Measurements from ENCODE around the gene GRIP2.

Gene GRIP2

GRCh38 chr3:14507757-14508504, 32.2 kb downstream of the GRIP2 start:
- ChIA-PET CTCF (interaction anchor here (0.8 to 5.8 kb wide), 17 partner anchors 9 to 419 kb away, joined by 3 to 59 read pairs (median 5); no protein-coding TSS in a partner anchor), POLR2A (no interaction called here)
- TF ChIP-seq CTCF (IDR thresholded peaks at IDR 0.05; ENCODE audit: control extremely low read depth, extremely low read depth, low read depth, missing control alignments), result no peak
- no peak for DNase-seq (ENCODE audit: extremely low spot score)

- no peak for TF ChIP-seq CTCF (IDR thresholded peaks at IDR 0.05; ENCODE audit: control extremely low read depth, extremely low read depth, low read depth, missing control alignments)
- ChIA-PET CTCF (interaction anchor here (1.3 to 4.0 kb wide), 6 partner anchors 8 to 406 kb away, joined by 3 to 26 read pairs (median 6); no protein-coding TSS in a partner anchor), POLR2A (no interaction called here)
- DNase-seq (ENCODE audit: extremely low spot score), result no peak
Measured at GRCh38 chr3:14507305-14507741, 32.8 kb downstream of the GRIP2 start.

DNA sequence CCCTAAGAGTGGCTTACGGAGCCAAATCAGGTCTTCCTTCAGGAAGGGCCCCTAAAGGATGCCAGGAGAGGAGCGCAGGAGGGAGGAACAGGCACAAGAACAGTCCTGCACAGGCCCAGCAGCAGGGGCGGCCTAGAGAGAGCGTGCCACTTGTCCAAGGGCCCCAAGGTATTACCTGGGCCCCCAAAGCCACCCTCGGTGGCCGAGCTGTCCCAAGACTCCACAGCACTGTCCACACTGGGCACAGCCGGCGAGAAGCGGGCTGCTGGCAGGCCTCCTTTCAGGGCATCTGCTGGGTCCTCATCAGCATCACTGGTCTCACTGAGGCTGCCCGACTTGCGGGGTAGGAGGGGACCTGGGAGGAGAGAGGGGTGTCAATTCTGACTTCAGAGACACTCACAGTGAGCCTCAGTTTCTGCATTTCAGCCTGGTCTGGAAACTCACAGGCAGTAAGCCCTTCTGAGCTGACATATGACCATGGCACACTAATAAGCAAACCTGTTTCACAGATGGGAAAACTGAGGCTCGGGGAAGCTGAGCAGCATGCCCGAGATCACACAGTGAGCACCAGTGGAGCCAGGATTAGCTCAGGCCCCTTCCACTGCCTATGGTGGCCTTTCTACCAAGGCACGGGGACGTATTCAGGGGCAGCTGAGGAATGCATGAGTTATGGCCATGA, 33.4 kb downstream of the GRIP2 start:
- TF ChIP-seq CTCF (IDR thresholded peaks at IDR 0.05; ENCODE audit: control extremely low read depth, extremely low read depth, low read depth, missing control alignments), result no peak
- ChIA-PET CTCF (interaction anchor here (2.8 to 4.0 kb wide), 2 partner anchors 8 to 274 kb away, joined by 8 to 26 read pairs; no protein-coding TSS in a partner anchor), POLR2A (no interaction called here)
- no peak for DNase-seq (ENCODE audit: extremely low spot score)

- CTCF ChIA-PET, result interaction anchor here (0.9 to 4.0 kb wide), 3 partner anchors 7 to 416 kb away, joined by 3 to 26 read pairs (median 8); no protein-coding TSS in a partner anchor
- POLR2A ChIA-PET, result no interaction called here
- TF ChIP-seq CTCF (IDR thresholded peaks at IDR 0.05; ENCODE audit: control extremely low read depth, extremely low read depth, low read depth, missing control alignments), result no peak
- no peak for DNase-seq (ENCODE audit: extremely low spot score)
Measured at GRCh38 chr3:14505803-14506500, 34.2 kb downstream of the GRIP2 start.

- CTCF ChIA-PET, result interaction anchor here (0.9 to 2.8 kb wide), 5 partner anchors 11 to 416 kb away, joined by 3 to 8 read pairs (median 3); no protein-coding TSS in a partner anchor
- TF ChIP-seq CTCF (IDR thresholded peaks at IDR 0.05; ENCODE audit: control extremely low read depth, extremely low read depth, low read depth, missing control alignments), result no peak
- no peak for DNase-seq (ENCODE audit: extremely low spot score)
- POLR2A ChIA-PET, result no interaction called here
Measured at GRCh38 chr3:14505001-14505802, 34.9 kb downstream of the GRIP2 start.
